ENCODE data around the gene ARHGDIA. TPM values are rescaled to one million over a fixed set of nuclear protein-coding genes. Genes with fewer than 3 reads are reported as not detected.

Gene ARHGDIA
- polyA plus RNA-seq, 1 donor from 2014 or later, result 16.1 TPM

GRCh38 chr17:81860756-81861568 lies 10.2 kb downstream of the ARHGDIA start:
- no peak for TF ChIP-seq RAD21 (conservative IDR thresholded peaks at IDR 0.05)
- TF ChIP-seq MXI1 (conservative IDR thresholded peaks at IDR 0.05; ENCODE audit: poor library complexity, severe bottlenecking), result peak; percentile 96
- TF ChIP-seq REST (IDR thresholded peaks at IDR 0.05; ENCODE audit: borderline replicate concordance), result peak; percentile 77
- TF ChIP-seq EP300 (conservative IDR thresholded peaks at IDR 0.05; ENCODE audit: poor library complexity, severe bottlenecking), result no peak
- TF ChIP-seq TAF1 (IDR thresholded peaks at IDR 0.05; ENCODE audit: low read depth), result peak; percentile 37
- TF ChIP-seq CTCF (IDR thresholded peaks at IDR 0.05; ENCODE audit: poor library complexity, severe bottlenecking), result peak; percentile 61
- TF ChIP-seq SMC3 (conservative IDR thresholded peaks at IDR 0.05; ENCODE audit: poor library complexity), result no peak
- TF ChIP-seq POLR2AphosphoS5 (IDR thresholded peaks at IDR 0.05), result peak; percentile 98
- TF ChIP-seq EZH2 (IDR thresholded peaks at IDR 0.05; ENCODE audit: borderline replicate concordance, insufficient read depth, low read length, poor library complexity, severe bottlenecking), result no peak
- Histone ChIP-seq H2AFZ (ENCODE audit: low read depth, low read length) (peak overlapping the region; percentile 74), H3K27ac (ENCODE audit: low read length) (peak overlapping the region; percentile 86), H4K20me1 (ENCODE audit: insufficient read depth) (no peaks in the 10 kb centered on the region), H3K27me3 (ENCODE audit: insufficient read depth, low read depth, low read length) (no peaks in the 10 kb centered on the region), H3K9ac (ENCODE audit: low read length) (peak overlapping the region; percentile 83), H3K79me2 (replicated peaks; ENCODE audit: insufficient read depth, low read length) (peaks cover 33% of the 10 kb centered on the region), H3K9me2 (ENCODE audit: insufficient read depth, low read length) (no peaks in the 10 kb centered on the region), H3F3A (ENCODE audit: insufficient read depth, low read length, poor library complexity, severe bottlenecking) (no peaks in the 10 kb centered on the region), H3K4me2 (ENCODE audit: low read length) (peak overlapping the region; percentile 78), H3K9me3 (ENCODE audit: low read length) (no peaks in the 10 kb centered on the region), H3K36me3 (ENCODE audit: insufficient read depth, low read length) (no peaks in the 10 kb centered on the region), H3K4me3 (ENCODE audit: low read length) (peak overlapping the region; percentile 94)

GRCh38 chr17:81859906-81860755 lies 11.0 kb downstream of the ARHGDIA start, which contains the start of gene P4HB:
P4HB (minus strand) TSS chr17:81860535; CDS start chr17:81860471, 64 bp downstream.
- Histone ChIP-seq H2AFZ (ENCODE audit: low read depth, low read length) (peak within 1 kb of the TSS; percentile 74), H3K27me3 (ENCODE audit: insufficient read depth, low read depth, low read length) (no peaks in the 10 kb centered on the region), H3K79me2 (replicated peaks; ENCODE audit: insufficient read depth, low read length) (peaks cover 33% of the 10 kb centered on the region), H3K4me2 (ENCODE audit: low read length) (peak within 1 kb of the TSS; percentile 95), H3K36me3 (ENCODE audit: insufficient read depth, low read length) (no peaks in the 10 kb centered on the region), H3K9ac (ENCODE audit: low read length) (peak within 1 kb of the TSS; percentile 83), H3K9me2 (ENCODE audit: insufficient read depth, low read length) (no peaks in the 10 kb centered on the region), H4K20me1 (ENCODE audit: insufficient read depth) (no peaks in the 10 kb centered on the region), H3K9me3 (ENCODE audit: low read length) (no peaks in the 10 kb centered on the region), H3K27ac (ENCODE audit: low read length) (peak within 1 kb of the TSS; percentile 86), H3F3A (ENCODE audit: insufficient read depth, low read length, poor library complexity, severe bottlenecking) (no peaks in the 10 kb centered on the region), H3K4me3 (ENCODE audit: low read length) (peak within 1 kb of the TSS; percentile 94)
- TF ChIP-seq EZH2 (IDR thresholded peaks at IDR 0.05; ENCODE audit: borderline replicate concordance, insufficient read depth, low read length, poor library complexity, severe bottlenecking), result no peak
- peak; percentile 67 for TF ChIP-seq POLR2AphosphoS5 (IDR thresholded peaks at IDR 0.05)
- TF ChIP-seq CTCF (IDR thresholded peaks at IDR 0.05; ENCODE audit: poor library complexity, severe bottlenecking), result no peak
- peak; percentile 14 for TF ChIP-seq TAF1 (IDR thresholded peaks at IDR 0.05; ENCODE audit: low read depth)
- TF ChIP-seq EP300 (conservative IDR thresholded peaks at IDR 0.05; ENCODE audit: poor library complexity, severe bottlenecking), result no peak
- peak; percentile 38 for TF ChIP-seq SMC3 (conservative IDR thresholded peaks at IDR 0.05; ENCODE audit: poor library complexity)
- no peak for TF ChIP-seq MXI1 (conservative IDR thresholded peaks at IDR 0.05; ENCODE audit: poor library complexity, severe bottlenecking)
- peak; percentile 33 for TF ChIP-seq RAD21 (conservative IDR thresholded peaks at IDR 0.05)
- peak; percentile 24 for TF ChIP-seq REST (IDR thresholded peaks at IDR 0.05; ENCODE audit: borderline replicate concordance)
